Small intestine (tissue), 7 donors: ENCODE measurements around the gene GPR42. TPM values are rescaled to one million over a fixed set of nuclear protein-coding genes. Genes with fewer than 3 reads are reported as not detected.
"Not testable (repeated sequence)": the region's sequence is repeated elsewhere in the genome, so short reads cannot be mapped to it uniquely, and the experiment has no call there.

Experiments used
- DNase-seq, 2 donors: peaks; one replicate each; pipeline versions ENCODE4 v3.0.0 to v3.0.0-alpha.2; 2013
- FAIRE-seq: peaks from 2 replicates; lab custom pipeline; 2012; peaks lifted over from hg19 to GRCh38; lab: Jason Lieb, UNC
- H3K27ac ChIP-seq, 3 donors: one replicate each; pipeline ENCODE4 v1.5.1; 2013; ENCODE audit warnings: low read length in 2 of 3, mild to moderate bottlenecking in 2 of 3, control low read depth in 1 of 3, inconsistent platforms in 1 of 3, low read depth in 1 of 3, moderate library complexity in 1 of 3
- H3K27me3 ChIP-seq, 3 donors: one replicate each; pipeline ENCODE4 v1.6.1; 2013; ENCODE audit warnings: low read length in 3 of 3, inconsistent platforms in 1 of 3; ENCODE audit not compliant: control insufficient read depth in 3 of 3, insufficient read depth in 3 of 3
- H3K36me3 ChIP-seq, 3 donors: one replicate each; pipeline ENCODE4 v1.6.1; 2013; ENCODE audit warnings: low read length in 3 of 3, inconsistent platforms in 1 of 3, low read depth in 1 of 3, mild to moderate bottlenecking in 1 of 3, moderate library complexity in 1 of 3; ENCODE audit not compliant: control insufficient read depth in 3 of 3, insufficient read depth in 2 of 3
- H3K4me1 ChIP-seq, 3 donors: one replicate each; pipeline ENCODE4 v1.6.1; 2013; ENCODE audit warnings: low read length in 2 of 3, inconsistent platforms in 1 of 3, low read depth in 1 of 3, mild to moderate bottlenecking in 1 of 3, moderate library complexity in 1 of 3; ENCODE audit not compliant: control insufficient read depth in 3 of 3, insufficient read depth in 2 of 3
- H3K4me3 ChIP-seq, 3 donors: one replicate each; pipeline ENCODE4 v1.5.1; 2013; ENCODE audit warnings: low read length in 3 of 3, control low read depth in 1 of 3, inconsistent platforms in 1 of 3, low read depth in 1 of 3, mild to moderate bottlenecking in 1 of 3, moderate library complexity in 1 of 3
- H3K9me3 ChIP-seq, 2 donors: one replicate each; pipeline ENCODE4 v1.6.1; 2013; ENCODE audit warnings: low read depth in 1 of 2, low read length in 1 of 2; ENCODE audit not compliant: control insufficient read depth in 2 of 2, insufficient read depth in 1 of 2
- WGBS, 3 donors: extraction: QIAGEN DNeasy Blood & Tissue Kit; methylation state at CpG; one replicate each; pipeline ENCODE4 v1.1.7; 2013; 5-methylcytosine and 5-hydroxymethylcytosine counted together
- polyA plus RNA-seq, 4 donors: library from polyadenylated mRNA; stranded (reverse) in 3 of 4; unstranded in 1 of 4; fragments of 200-250 nt in 3 of 4; fragments of 120-200 nt in 1 of 4; gene quantifications; one replicate each; pipeline versions ENCODE4 v1.2.1 to v1.2.3, GENCODE V29; 2013
- donor health status: healthy with polysubstance abuse.
- donor health status: control.
- donor health status: control.
- donor health status: Bipolar disorder and iron deficiency.
- donor health status: healthy.

The GPR42 gene
- polyA plus RNA-seq, 4 donors = 0.06 to 0.15 TPM; not detected in 2

DNA sequence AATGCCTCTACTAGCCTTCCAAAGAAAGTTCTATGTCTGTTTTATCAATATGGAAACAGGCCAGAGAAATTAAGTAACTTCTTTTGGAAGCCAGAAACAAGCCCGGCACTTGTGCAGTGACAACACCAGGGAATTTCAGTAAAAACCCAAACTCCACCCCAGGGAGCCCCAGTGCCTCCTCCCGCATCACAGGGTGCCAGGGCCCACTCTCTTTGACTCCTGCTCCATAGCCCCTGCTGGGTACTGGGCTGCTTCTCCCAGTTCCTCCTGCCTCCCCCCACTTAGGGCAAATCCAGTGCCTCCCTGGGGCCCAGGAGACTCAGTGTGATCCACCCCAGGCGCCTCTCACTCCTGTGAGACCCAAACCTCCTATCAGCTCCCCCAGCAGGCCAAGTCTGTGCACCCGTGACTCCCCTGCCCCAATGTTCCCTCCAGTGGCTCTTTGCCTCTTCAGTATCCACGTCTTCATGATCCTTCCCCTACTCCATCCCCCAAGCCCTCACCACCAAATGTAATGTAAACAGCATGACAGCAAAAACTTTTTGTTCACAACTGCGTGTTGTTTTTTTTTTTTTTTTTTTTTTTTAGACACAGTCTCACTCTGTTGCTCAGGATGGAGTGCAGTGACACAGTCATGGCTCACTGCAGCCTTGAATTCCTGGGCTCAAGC is 14.9 kb upstream of the GPR42 start:
- WGBS, 3 donors = 57 to 67% (median 63%) methylated on average over 6 of the region's 6 CpGs
- Histone ChIP-seq H3K9me3 (no peaks in the 10 kb centered on the region), H3K36me3 (no peaks in the 10 kb centered on the region), H3K4me3 (no peak overlapping the region), H3K4me1 (no peaks in the 10 kb centered on the region), H3K27ac (peak overlapping the region in 1 of 3 donors; percentile 72), H3K27me3 (no peaks in the 10 kb centered on the region)
- no peak for DNase-seq
- no peak for FAIRE-seq

DNA sequence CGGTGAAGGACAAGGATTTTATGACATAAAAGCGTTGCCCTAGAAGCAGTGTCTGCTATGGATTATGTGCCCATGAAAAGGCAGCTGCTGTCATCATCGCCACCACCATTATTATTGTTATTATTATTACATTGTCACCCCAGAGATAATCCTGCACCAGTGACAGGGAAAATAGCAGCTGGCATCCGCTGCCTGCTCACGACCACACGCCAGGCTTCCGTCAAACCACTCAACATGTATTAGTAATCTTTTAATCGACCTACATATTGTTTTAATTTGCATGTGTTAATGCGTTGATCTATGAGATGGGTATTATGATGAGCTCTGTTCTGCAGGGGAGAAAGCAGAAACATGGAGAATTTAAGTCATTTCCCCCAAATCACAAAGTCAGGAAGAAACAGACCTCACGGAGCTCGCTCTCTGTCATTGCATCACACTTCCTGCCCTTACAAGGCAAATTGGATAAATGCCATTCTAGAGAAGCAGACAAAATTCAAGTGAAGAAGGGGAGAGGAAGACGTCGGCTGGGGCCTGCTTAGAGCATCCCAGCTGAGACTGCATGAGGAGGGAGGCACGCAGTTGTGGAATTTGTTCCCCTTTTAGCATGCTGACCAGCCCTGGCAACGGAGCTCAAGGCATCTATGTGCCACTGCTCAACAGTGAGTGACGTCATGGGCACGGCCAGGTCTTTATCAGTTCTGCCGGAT is 12.8 kb upstream of the GPR42 start, which contains the start of gene FFAR3:
Gene FFAR3, plus strand, starts transcription at position 594 of the 707 bp plus-strand sequence. CDS start 431 bp downstream, outside the sequence.
- WGBS, 3 donors = 53 to 65% (median 62%) methylated on average over 18 of the region's 18 CpGs

GRCh38 chr19:35358834-35359233 is 12.0 kb upstream of the GPR42 start:
- DNase-seq = not testable (repeated sequence)

More for the DNA sequence above, 12.8 kb upstream of the GPR42 start, which contains the start of gene FFAR3:
- H3K9me3 ChIP-seq = no peaks in the 10 kb centered on the region
- no peak for DNase-seq
- no peak within 1 kb of the TSS for H3K4me3 ChIP-seq
- H3K4me1 ChIP-seq = no peaks in the 10 kb centered on the region
- H3K36me3 ChIP-seq = no peaks in the 10 kb centered on the region
- FAIRE-seq = no peak
- no peaks in the 10 kb centered on the region for H3K27me3 ChIP-seq
- no peak within 1 kb of the TSS for H3K27ac ChIP-seq

DNA sequence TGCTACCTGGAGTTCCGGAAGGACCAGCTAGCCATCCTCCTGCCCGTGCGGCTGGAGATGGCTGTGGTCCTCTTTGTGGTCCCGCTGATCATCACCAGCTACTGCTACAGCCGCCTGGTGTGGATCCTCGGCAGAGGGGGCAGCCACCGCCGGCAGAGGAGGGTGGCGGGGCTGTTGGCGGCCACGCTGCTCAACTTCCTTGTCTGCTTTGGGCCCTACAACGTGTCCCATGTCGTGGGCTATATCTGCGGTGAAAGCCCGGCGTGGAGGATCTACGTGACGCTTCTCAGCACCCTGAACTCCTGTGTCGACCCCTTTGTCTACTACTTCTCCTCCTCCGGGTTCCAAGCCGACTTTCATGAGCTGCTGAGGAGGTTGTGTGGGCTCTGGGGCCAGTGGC is 11.5 kb upstream of the GPR42 start:
- not testable (repeated sequence) for H3K36me3 ChIP-seq, H3K9me3 ChIP-seq, H3K27me3 ChIP-seq, DNase-seq, H3K4me1 ChIP-seq, FAIRE-seq, H3K27ac ChIP-seq, H3K4me3 ChIP-seq
- 81 to 92% (median 91%) methylated on average over 12 to 21 of the region's 21 CpGs for WGBS, 3 donors

More at GRCh38 chr19:35358834-35359233, 12.0 kb upstream of the GPR42 start:
- not testable (repeated sequence) for H3K9me3 ChIP-seq, H3K4me1 ChIP-seq, H3K36me3 ChIP-seq, H3K27me3 ChIP-seq, FAIRE-seq, H3K4me3 ChIP-seq, H3K27ac ChIP-seq
- 74 to 82% (median 77%) methylated on average over 9 to 11 of the region's 16 CpGs for WGBS, 3 donors

DNA sequence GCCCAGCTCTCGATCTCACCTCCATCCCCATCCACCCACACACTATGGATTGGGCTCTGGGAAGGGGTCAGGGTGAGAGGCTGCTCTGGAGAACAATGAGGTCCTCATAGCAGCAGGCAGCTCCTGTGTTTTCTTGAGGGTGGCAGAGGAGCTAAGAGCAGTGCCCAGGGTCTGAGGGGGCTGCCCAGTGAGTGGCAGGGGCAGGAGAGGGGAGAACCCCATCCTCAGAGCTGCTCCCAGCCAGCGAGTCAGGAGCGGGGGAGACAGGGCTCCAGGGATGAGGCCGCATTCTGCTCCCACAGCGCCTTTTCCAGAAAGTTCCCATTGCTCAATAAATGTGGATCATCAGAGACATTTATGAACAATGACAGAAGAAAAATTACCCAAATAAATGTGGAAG is 10.8 kb upstream of the GPR42 start:
- H3K4me1 ChIP-seq, DNase-seq, H3K4me3 ChIP-seq, FAIRE-seq, H3K27me3 ChIP-seq, H3K27ac ChIP-seq, H3K36me3 ChIP-seq, H3K9me3 ChIP-seq: not testable (repeated sequence)
- WGBS, 3 donors = 91 to 100% methylated on average over 2 to 4 of the region's 5 CpGs; no CpG with 5 or more reads in 1 of the 3 donors

- DNase-seq (no peak), FAIRE-seq (no peak)
- Histone ChIP-seq H3K27ac (no peak overlapping the region), H3K9me3 (no peaks in the 10 kb centered on the region), H3K36me3 (no peaks in the 10 kb centered on the region), H3K4me3 (no peak overlapping the region), H3K4me1 (no peaks in the 10 kb centered on the region), H3K27me3 (no peaks in the 10 kb centered on the region)
- WGBS, 3 donors = 40 to 65% (median 60%) methylated on average over 1 to 5 of the region's 5 CpGs
These were observed 9.9 kb upstream of the GPR42 start for GRCh38 chr19:35360880-35361420.

GRCh38 chr19:35362261-35363000 is 8.4 kb upstream of the GPR42 start:
- Histone ChIP-seq H3K4me3 (no peak overlapping the region), H3K9me3 (no peaks in the 10 kb centered on the region), H3K27me3 (no peaks in the 10 kb centered on the region), H3K27ac (no peak overlapping the region), H3K4me1 (no peaks in the 10 kb centered on the region), H3K36me3 (no peaks in the 10 kb centered on the region)
- WGBS, 3 donors = 80 to 81% methylated on average over 12 to 14 of the region's 14 CpGs; no CpG with 5 or more reads in 1 of the 3 donors
- FAIRE-seq = no peak
- no peak for DNase-seq

GRCh38 chr19:35363001-35363590 is 7.8 kb upstream of the GPR42 start:
- DNase-seq (no peak), FAIRE-seq (no peak)
- Histone ChIP-seq H3K36me3 (no peaks in the 10 kb centered on the region), H3K27me3 (no peaks in the 10 kb centered on the region), H3K9me3 (no peaks in the 10 kb centered on the region), H3K4me3 (no peak overlapping the region), H3K4me1 (no peaks in the 10 kb centered on the region), H3K27ac (no peak overlapping the region)
- WGBS, 3 donors = 77 to 83% methylated on average over 11 of the region's 11 CpGs; no CpG with 5 or more reads in 1 of the 3 donors
